A549 treated with GW870086 at 1 μM for 4 hours (cell line): ENCODE results near the gene AQP12B. TPM values are rescaled to one million over a fixed set of nuclear protein-coding genes. Genes with fewer than 3 reads are reported as not detected.

Source experiments
- total RNA-seq: library from RNA; stranded (reverse); fragments of 200-300 nt; extraction: Qiagen RNA extraction; gene quantifications from 5 replicates; pipeline ENCODE4 v1.2.3, GENCODE V29; 2022; ENCODE audit warnings: low read depth

The AQP12B gene, protein sequence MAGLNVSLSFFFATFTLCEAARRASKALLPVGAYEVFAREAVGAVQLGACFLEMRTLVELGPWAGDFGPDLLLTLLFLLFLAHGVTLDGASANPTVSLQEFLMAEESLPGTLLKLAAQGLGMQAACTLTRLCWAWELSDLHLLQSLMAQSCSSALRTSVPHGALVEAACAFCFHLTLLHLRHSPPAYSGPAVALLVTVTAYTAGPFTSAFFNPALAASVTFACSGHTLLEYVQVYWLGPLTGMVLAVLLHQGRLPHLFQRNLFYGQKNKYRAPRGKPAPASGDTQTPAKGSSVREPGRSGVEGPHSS
- not detected in 5 replicates for total RNA-seq

DNA sequence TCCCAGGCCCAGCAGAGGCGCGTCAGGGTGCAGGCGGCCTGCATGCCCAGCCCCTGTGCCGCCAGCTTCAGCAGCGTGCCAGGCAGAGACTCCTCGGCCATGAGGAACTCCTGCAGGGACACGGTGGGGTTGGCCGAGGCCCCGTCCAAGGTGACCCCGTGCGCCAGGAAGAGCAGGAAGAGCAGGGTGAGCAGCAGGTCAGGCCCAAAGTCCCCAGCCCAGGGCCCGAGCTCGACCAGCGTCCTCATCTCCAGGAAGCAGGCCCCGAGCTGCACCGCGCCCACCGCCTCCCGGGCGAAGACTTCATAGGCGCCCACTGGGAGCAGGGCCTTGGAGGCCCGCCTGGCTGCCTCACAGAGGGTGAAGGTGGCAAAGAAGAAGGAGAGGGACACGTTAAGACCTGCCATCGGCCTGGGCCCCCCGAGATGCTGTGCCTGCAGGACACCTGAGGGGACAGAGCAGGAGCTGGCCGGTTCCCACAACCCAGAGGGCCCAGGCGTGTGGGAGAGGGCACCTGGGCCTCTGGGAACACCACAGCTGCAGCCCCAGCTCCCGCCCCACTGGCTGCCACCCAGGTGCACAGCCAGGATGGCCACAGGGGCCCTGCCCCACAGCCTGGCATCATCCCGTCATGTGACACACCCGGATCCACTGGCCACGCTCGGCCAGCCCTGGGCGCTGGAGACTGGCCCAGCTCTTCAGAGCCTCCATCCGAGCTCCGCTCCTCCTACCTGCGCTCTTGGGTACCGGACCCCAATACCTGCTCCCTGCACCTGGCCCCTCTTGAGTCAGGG, at the start of gene AQP12B:
Gene AQP12B (minus strand): TSS at position 455 of the 794 bp plus-strand sequence. CDS start 48 bp downstream, at position 407.

DNA sequence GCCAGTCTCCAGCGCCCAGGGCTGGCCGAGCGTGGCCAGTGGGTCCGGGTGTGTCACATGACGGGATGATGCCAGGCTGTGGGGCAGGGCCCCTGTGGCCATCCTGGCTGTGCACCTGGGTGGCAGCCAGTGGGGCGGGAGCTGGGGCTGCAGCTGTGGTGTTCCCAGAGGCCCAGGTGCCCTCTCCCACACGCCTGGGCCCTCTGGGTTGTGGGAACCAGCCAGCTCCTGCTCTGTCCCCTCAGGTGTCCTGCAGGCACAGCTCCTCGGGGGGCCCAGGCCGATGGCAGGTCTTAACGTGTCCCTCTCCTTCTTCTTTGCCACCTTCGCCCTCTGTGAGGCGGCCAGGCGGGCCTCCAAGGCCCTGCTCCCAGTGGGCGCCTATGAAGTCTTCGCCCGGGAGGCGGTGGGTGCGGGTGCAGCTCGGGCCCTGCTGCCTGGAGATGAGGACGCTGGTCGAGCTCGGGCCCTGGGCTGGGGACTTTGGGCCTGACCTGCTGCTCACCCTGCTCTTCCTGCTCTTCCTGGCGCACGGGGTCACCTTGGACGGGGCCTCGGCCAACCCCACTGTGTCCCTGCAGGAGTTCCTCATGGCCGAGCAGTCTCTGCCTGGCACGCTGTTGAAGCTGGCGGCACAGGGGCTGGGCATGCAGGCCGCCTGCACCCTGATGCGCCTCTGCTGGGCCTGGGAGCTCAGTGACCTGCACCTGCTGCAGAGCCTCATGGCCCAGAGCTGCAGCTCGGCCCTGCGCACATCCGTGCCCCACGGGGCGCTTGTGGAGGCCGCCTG, 9.1 kb upstream of the AQP12B start, which contains the start of gene AQP12A:
Gene AQP12A (plus strand): TSS at position 236 of the 790 bp plus-strand sequence. CDS start 48 bp downstream, at position 284.

Other genes with a start within 250 kb of the AQP12B start
- gene GPC1, start 247.2 kb downstream of the AQP12B start, total RNA-seq: 159 to 236 TPM (median 226 TPM) in 5 replicates
- gene ANKMY1, start 124.9 kb downstream of the AQP12B start, total RNA-seq: 9.7 to 12.7 TPM (median 10.5 TPM) in 5 replicates
- 5.7 to 9.4 TPM (median 7.5 TPM) in 5 replicates for gene DUSP28, start 122.5 kb downstream of the AQP12B start, total RNA-seq
- gene RNPEPL1, start 114.4 kb downstream of the AQP12B start, total RNA-seq: 44.0 to 66.8 TPM (median 61.7 TPM) in 5 replicates
- 15.8 to 25.9 TPM (median 24.4 TPM) in 5 replicates for gene CAPN10, start 96.2 kb downstream of the AQP12B start, total RNA-seq
- 0.62 to 1.0 TPM (median 0.71 TPM) in 5 replicates for gene GPR35, start 57.4 kb downstream of the AQP12B start, total RNA-seq
- not detected in 5 replicates for gene AQP12A, start 9.0 kb upstream of the AQP12B start, total RNA-seq
- 0.48 to 1.3 TPM (median 0.83 TPM) in 5 replicates for gene KIF1A, start 137.3 kb upstream of the AQP12B start, total RNA-seq
- not detected in 5 replicates for gene AGXT, start 185.9 kb upstream of the AQP12B start, total RNA-seq
- 0.26 to 0.49 TPM (median 0.37 TPM) in 5 replicates for gene MAB21L4, start 213.3 kb upstream of the AQP12B start, total RNA-seq
- gene CROCC2, start 223.5 kb upstream of the AQP12B start, total RNA-seq: not detected in 5 replicates